ENCODE results near the gene CYTH2.
"Not testable (repeated sequence)": the region's sequence is repeated elsewhere in the genome, so short reads cannot be mapped to it uniquely, and the experiment has no call there.

CYTH2 gene

DNA sequence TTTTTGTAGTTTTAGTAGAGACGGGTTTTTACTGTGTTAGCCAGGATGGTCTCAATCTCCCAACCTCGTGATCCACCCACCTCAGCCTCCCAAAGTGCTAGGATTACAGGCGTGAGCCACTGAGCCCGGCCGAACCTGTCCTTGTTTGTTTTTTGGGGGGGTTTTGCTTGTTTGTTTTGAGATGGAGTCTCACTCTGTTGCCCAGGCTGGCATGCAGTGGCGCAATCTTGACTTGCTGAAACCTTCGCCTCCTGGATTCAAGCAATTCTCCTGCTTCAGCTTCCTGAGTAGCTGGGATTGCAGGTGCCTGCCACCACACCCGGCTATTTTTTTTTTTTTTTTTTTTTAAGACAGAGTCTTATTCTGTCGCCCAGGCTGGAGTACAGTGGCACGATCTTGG, 17.5 kb downstream of the CYTH2 start:
- H3K27me3 ChIP-seq (ENCODE audit: insufficient read depth, low read length); H3K36me3 ChIP-seq (ENCODE audit: insufficient read depth, low read length); H3K4me3 ChIP-seq (ENCODE audit: low read length); H3K9me3 ChIP-seq (ENCODE audit: low read length); H2AFZ ChIP-seq (ENCODE audit: low read depth, low read length); H3K4me1 ChIP-seq (ENCODE audit: insufficient read depth, low read length): not testable (repeated sequence)

DNA sequence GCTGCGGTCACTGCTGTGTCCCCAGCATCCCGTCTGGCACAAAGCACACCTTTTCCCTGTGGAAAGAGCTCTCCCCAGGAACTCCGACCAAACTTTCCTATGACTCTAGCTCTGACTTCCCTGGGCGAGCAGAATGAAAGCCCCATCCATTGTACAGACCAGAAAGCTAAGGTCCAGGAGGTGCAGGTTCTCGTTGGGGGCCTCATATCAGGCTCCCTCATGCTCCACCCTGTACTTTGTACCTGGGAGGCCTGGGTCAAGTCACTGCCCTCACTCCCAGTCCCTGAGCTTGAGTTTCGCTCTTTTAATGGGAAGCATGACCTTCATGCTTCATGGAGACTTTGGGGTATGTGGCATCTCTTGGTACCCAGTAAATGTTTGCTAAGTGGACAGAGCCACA, 18.4 kb downstream of the CYTH2 start:
- Histone ChIP-seq H2AFZ (ENCODE audit: low read depth, low read length) (no peak overlapping the region), H3K4me3 (ENCODE audit: low read length) (no peak overlapping the region), H3K9me3 (ENCODE audit: low read length) (no peaks in the 10 kb centered on the region), H3K36me3 (ENCODE audit: insufficient read depth, low read length) (no peaks in the 10 kb centered on the region), H3K27me3 (ENCODE audit: insufficient read depth, low read length) (peaks cover 16% of the 10 kb centered on the region), H3K4me1 (ENCODE audit: insufficient read depth, low read length) (peaks cover 4% of the 10 kb centered on the region)

DNA sequence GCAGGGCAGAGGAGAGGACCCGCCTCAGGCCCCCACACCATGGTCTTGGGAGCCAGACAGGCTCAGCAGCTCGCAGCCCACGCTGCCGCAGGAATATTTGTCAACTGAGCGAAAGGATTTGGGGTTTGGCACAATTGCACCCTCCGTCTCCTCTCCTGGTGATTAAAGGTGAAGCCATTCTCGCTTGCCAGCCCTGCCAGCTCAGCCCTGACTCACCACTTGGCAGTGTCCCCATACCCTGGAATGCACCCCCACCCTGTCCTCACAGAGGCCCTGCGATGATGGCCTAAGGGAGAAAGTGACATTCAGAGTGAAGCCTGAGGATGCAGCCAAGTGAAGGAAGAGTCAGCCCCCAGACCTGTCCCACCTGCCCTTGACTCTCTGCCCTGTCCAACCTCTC, 18.8 kb downstream of the CYTH2 start:
- H3K9me3 ChIP-seq (ENCODE audit: low read length) = no peaks in the 10 kb centered on the region
- no peak overlapping the region for H3K4me3 ChIP-seq (ENCODE audit: low read length)
- H3K4me1 ChIP-seq (ENCODE audit: insufficient read depth, low read length) = peaks cover 4% of the 10 kb centered on the region
- peaks cover 18% of the 10 kb centered on the region for H3K27me3 ChIP-seq (ENCODE audit: insufficient read depth, low read length)
- no peaks in the 10 kb centered on the region for H3K36me3 ChIP-seq (ENCODE audit: insufficient read depth, low read length)
- H2AFZ ChIP-seq (ENCODE audit: low read depth, low read length) = no peak overlapping the region

DNA sequence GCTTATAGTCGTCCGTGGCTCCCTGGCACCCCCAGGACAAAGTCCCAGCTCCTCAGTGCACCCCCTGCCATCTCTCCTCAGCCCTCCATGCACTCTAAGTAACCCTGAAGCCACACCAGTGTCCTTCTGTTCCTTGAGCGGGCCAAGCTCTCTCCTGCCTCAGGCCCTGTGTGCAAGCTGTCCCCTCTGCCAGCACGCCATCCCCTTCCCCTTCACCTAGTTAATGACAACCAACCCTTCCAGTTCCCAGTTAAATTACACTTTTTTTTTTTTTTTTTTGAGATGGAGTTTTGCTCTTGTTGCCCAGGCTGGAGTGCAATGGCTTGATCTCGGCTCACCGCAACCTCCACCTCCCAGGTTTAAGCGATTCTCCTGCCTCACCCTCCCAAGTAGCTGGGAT, 19.3 kb downstream of the CYTH2 start:
- not testable (repeated sequence) for H3K36me3 ChIP-seq (ENCODE audit: insufficient read depth, low read length); H3K4me3 ChIP-seq (ENCODE audit: low read length); H2AFZ ChIP-seq (ENCODE audit: low read depth, low read length); H3K4me1 ChIP-seq (ENCODE audit: insufficient read depth, low read length); H3K9me3 ChIP-seq (ENCODE audit: low read length)
- peaks cover 19% of the 10 kb centered on the region for H3K27me3 ChIP-seq (ENCODE audit: insufficient read depth, low read length)

DNA sequence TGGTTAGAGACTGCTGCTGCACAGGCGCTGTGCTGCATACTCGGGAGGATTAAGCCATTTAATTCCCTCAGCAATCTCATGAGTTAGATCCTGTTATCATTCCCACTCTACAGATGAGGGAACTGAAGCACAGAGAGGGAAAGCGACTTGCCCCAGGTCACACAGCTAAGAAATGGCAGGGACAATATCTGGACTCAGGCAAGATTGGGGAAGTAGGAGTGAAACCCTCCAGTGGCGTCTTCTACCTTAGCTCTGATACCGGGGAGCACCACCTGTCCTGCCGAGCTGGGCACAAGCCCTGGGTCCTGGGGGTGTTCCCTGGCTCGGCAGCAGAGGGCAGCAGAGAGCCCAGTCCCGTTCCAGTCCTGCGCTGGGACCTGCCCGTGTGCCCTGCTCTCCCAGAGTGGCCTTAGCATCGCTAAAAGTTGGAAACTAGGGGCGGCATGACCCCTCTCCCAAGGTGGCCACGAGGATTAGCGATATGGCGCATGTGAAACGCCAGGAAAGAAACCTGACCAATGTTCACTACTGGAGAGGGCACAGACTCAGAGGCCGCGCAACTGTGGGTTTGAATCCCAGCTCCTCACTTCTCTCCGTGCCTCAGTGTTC, 20.5 kb downstream of the CYTH2 start:
- peaks cover 29% of the 10 kb centered on the region for H3K27me3 ChIP-seq (ENCODE audit: insufficient read depth, low read length)
- no peak overlapping the region for H3K4me3 ChIP-seq (ENCODE audit: low read length)
- no peak overlapping the region for H2AFZ ChIP-seq (ENCODE audit: low read depth, low read length)
- H3K4me1 ChIP-seq (ENCODE audit: insufficient read depth, low read length) = peaks cover 4% of the 10 kb centered on the region
- no peaks in the 10 kb centered on the region for H3K36me3 ChIP-seq (ENCODE audit: insufficient read depth, low read length)
- no peaks in the 10 kb centered on the region for H3K9me3 ChIP-seq (ENCODE audit: low read length)

DNA sequence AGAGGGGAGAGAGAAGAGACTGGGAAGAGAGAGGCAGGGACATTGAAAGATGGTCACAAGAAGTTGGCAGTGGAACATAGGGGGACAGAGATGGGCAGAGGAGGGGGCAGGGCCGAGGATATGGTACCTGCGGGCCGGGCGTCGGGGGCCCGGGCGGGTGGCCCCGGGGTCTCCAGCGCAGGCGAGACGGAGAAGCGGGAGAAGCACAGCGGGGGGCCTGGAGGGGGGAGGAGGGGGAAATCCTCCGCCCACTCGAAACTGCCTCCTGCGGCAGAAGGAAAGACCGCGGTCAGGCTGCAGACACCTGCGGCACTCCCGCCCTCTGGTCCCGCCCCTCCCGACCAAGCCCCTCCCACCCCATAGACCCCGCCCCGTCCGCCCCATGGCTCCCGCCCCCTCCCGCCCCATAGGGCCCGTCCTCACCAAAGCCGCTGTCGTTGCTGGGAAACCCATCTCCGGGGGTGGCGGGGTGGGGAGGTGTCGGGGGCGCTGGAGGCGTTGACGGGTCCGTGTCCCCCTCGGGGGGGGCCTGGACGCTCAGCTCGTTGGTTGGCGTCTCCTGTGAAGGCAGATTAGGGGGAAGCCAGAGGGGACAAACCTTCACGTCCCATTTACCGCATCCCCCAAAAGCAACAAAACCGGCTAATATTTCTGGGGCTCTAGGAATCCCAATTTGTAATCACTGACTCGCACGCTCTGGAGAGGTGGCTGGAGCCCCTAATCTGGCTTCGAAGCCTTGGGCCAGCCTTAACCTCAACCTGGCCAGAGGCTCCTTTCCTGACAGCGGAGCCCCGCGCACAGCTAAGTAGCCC, 22.0 kb downstream of the CYTH2 start:
- Histone ChIP-seq H3K4me1 (ENCODE audit: insufficient read depth, low read length) (peaks cover 4% of the 10 kb centered on the region), H3K36me3 (ENCODE audit: insufficient read depth, low read length) (no peaks in the 10 kb centered on the region), H3K4me3 (ENCODE audit: low read length) (no peak overlapping the region), H2AFZ (ENCODE audit: low read depth, low read length) (no peak overlapping the region), H3K27me3 (ENCODE audit: insufficient read depth, low read length) (peaks cover 31% of the 10 kb centered on the region), H3K9me3 (ENCODE audit: low read length) (no peaks in the 10 kb centered on the region)

DNA sequence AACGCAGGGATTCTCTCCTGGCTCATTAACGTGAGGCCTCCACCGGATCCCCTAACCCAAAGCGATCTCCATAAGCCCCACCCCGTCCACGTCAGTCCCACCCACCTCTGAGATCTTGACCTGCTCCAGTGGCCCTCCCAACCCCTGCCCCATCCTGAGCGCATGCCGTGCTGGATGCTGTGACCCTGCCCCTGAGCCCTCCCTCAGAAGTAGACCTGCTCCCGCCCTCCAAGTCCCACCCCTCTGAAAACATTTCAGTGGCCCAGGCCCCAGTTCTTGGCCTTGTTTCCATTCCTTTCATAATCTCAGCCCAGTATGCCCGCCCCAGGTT, 22.6 kb downstream of the CYTH2 start:
- Histone ChIP-seq H3K27me3 (ENCODE audit: insufficient read depth, low read length) (peaks cover 32% of the 10 kb centered on the region), H3K36me3 (ENCODE audit: insufficient read depth, low read length) (no peaks in the 10 kb centered on the region), H3K9me3 (ENCODE audit: low read length) (no peaks in the 10 kb centered on the region), H3K4me1 (ENCODE audit: insufficient read depth, low read length) (peaks cover 4% of the 10 kb centered on the region), H2AFZ (ENCODE audit: low read depth, low read length) (no peak overlapping the region), H3K4me3 (ENCODE audit: low read length) (no peak overlapping the region)

DNA sequence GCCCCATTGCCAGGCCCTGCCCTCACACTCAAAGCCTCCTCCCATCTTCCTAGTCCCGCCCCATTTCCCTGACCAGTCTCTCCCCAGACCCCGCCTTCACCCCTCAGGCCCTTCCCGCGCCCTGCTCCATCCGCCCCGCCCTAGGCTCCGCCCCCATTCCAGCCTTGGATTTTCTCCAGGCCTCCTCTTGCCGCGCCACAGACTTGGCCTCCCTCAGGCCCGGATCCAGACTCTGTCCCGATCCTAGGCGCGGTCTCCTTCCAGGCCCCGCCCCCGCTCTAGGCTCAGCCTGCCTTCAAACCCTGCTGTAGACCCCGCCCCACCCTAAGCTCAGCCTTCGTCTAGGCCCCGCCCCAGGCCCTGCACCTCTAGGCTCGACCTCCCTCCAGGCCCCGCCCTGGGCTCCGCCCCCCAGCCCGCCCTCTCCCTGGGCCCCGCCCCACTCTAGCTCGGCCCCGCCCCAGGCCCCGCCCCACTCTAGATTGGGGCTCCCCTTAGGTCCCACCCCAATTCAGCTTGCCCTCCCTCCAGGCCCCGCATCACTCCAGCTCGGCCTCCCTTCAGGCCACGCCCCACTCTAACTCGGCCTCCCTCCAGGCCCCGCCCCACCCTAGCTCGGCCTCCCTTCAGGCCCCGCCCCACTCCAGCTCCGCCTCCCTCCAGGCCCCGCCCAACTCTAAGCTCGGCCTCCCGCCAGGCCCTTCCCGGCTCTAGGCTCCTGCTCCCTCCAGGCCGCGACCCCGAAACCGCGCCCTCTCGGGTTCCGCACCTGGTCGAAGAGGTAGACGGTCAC, 24.0 kb downstream of the CYTH2 start:
- no peak overlapping the region for H2AFZ ChIP-seq (ENCODE audit: low read depth, low read length)
- H3K9me3 ChIP-seq (ENCODE audit: low read length) = no peaks in the 10 kb centered on the region
- no peaks in the 10 kb centered on the region for H3K36me3 ChIP-seq (ENCODE audit: insufficient read depth, low read length)
- peaks cover 37% of the 10 kb centered on the region for H3K27me3 ChIP-seq (ENCODE audit: insufficient read depth, low read length)
- H3K4me1 ChIP-seq (ENCODE audit: insufficient read depth, low read length) = peaks cover 4% of the 10 kb centered on the region
- H3K4me3 ChIP-seq (ENCODE audit: low read length) = peak overlapping the region; percentile 29

DNA sequence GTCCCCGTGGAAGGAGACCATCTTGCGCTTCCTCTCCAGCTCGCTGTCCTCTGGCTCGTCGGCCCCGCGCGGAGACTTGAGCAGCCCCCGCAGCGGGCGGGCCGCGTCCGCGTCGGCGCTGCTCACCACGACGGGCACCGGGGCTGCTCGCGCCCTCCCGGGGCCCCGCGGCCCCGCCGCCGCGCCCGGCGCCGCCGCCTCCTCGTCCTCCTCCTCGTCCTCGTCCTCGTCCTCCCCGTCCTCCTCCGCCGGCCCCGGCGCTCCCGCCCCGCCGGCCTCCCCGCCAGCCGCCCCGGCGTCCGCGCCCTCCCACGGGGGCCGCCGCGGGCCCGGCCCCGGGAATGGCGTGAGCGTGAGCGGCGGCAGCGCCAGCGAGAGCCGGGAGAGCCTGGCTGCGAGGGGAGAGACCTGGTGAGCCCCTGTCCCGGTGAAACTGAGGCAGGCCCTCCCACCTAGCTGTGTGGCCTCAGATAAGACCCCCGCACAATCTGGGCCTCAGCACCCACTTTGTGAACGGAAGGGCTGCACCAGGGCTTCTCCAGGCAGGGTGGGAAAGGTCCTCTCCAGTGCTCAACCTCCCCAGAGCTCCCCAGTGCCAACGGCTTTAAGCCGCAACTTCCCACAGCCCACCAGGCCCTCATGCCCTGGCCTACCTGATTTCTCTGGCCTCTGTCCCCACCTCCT, 24.7 kb downstream of the CYTH2 start:
- peaks cover 4% of the 10 kb centered on the region for H3K4me1 ChIP-seq (ENCODE audit: insufficient read depth, low read length)
- H3K27me3 ChIP-seq (ENCODE audit: insufficient read depth, low read length) = peaks cover 37% of the 10 kb centered on the region
- H3K36me3 ChIP-seq (ENCODE audit: insufficient read depth, low read length) = no peaks in the 10 kb centered on the region
- no peaks in the 10 kb centered on the region for H3K9me3 ChIP-seq (ENCODE audit: low read length)
- peak overlapping the region; percentile 29 for H3K4me3 ChIP-seq (ENCODE audit: low read length)
- H2AFZ ChIP-seq (ENCODE audit: low read depth, low read length) = no peak overlapping the region

DNA sequence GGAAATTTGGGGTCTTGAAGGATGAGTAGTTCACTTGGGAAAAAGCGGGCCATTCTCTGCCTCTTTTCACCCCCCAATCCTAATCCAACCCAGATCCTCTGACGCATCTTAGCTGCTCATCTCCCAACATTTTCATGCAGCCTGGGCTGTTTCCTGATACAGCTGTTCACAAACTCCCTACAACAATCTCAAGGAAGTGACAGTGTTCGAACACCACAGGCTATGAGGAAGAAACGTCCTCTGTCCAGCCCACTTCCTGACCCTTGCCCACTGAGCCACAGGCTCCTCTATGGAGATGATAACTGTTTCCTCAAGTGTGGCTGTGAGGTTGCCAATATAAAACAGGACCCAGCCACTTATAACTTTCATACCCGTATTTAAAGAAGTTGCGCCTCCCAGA, 26.2 kb downstream of the CYTH2 start:
- Histone ChIP-seq H3K27me3 (ENCODE audit: insufficient read depth, low read length) (peaks cover 38% of the 10 kb centered on the region), H3K4me1 (ENCODE audit: insufficient read depth, low read length) (peaks cover 4% of the 10 kb centered on the region), H3K36me3 (ENCODE audit: insufficient read depth, low read length) (no peaks in the 10 kb centered on the region), H3K9me3 (ENCODE audit: low read length) (no peaks in the 10 kb centered on the region), H3K4me3 (ENCODE audit: low read length) (no peak overlapping the region), H2AFZ (ENCODE audit: low read depth, low read length) (no peak overlapping the region)

DNA sequence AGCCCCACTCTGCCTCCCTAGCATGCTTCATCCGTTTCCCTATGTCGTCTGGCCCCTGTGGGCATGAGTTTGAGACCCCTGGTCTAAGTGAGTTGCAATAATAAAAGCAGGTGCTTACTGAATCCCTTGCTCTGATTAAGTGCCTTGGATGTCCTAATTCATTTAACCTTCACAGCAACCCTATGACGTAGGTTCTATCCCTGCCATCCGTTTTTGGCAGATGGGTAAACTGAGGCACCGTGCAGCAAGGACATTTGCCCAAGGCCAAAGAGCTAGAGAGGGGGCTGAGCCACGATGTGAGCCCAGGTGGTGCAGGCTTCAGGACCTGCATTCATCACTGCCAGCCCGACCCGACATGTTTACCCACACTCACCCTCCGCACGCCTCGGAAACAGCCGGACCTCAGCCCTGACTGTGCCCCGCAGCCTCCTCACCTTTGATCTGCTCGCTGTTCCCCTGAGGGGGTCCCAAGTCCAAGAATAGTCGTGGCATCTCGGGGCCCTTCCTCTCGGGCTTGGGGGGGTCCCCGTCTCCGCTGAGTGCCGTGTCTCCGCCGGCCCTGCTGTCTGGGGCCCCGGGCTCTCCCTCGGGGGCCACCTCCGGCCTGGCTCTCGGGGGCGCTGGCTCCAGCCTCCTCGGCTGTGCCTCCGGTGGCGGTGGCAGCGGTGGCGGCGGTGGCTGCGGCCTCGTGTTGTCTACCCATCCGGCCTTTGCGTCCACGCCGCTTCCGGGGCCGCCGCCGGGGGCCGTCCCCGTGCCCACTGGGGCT, 28.0 kb downstream of the CYTH2 start:
- H3K36me3 ChIP-seq (ENCODE audit: insufficient read depth, low read length) = no peaks in the 10 kb centered on the region
- no peak overlapping the region for H2AFZ ChIP-seq (ENCODE audit: low read depth, low read length)
- peaks cover 39% of the 10 kb centered on the region for H3K27me3 ChIP-seq (ENCODE audit: insufficient read depth, low read length)
- H3K4me1 ChIP-seq (ENCODE audit: insufficient read depth, low read length) = no peaks in the 10 kb centered on the region
- no peak overlapping the region for H3K4me3 ChIP-seq (ENCODE audit: low read length)
- H3K9me3 ChIP-seq (ENCODE audit: low read length) = no peaks in the 10 kb centered on the region

DNA sequence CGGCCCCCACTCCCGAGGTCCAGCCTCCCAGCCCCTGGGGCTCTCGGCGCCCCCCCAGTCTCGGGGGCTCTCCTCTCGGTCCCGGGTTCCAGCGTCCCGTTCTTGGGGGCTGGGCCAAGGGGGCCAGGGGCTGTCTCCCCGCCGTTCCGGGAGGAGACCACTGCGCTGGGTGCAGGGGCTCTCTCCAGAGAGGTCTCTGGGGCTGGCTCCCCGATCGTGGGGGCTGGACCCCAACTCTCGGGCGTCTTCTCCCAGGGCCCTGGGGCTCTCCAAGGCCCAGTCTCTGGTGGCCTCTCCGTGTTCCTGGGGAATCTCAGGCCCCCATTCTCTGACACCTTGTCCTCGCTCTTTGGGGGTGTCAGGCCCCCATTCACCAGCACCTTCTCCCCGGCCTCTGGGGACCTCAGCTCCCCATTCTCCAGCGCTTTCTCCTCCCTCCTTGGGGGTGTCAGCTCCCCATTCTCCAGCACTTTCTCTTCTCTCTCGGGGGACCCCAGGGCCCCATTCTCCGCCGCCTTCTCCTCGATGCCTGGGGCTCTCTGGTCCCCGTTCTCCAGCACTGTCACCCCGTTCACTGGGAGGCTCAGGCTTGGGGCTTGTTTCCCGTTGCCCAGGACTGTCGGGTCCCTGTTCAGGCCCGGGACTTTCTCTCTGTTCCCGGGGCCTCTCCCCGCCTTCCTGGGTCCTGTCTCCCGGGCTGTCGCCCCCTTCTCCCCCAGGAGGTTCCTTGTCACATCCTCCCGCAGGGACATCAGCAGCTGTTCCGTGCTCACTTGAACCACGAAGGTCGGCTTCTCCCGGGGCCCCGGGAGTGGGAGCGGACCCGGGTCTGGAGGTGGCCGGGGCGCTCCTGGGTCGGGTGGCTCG, 28.8 kb downstream of the CYTH2 start:
- H3K36me3 ChIP-seq (ENCODE audit: insufficient read depth, low read length) = no peaks in the 10 kb centered on the region
- peaks cover 40% of the 10 kb centered on the region for H3K27me3 ChIP-seq (ENCODE audit: insufficient read depth, low read length)
- no peaks in the 10 kb centered on the region for H3K9me3 ChIP-seq (ENCODE audit: low read length)
- no peaks in the 10 kb centered on the region for H3K4me1 ChIP-seq (ENCODE audit: insufficient read depth, low read length)
- H3K4me3 ChIP-seq (ENCODE audit: low read length) = no peak overlapping the region
- no peak overlapping the region for H2AFZ ChIP-seq (ENCODE audit: low read depth, low read length)

Measured in neuron (in vitro differentiated cells).